Kidney (tissue), 14 donors: ENCODE data around the gene WWOX. TPM values are rescaled to one million over a fixed set of nuclear protein-coding genes. Genes with fewer than 3 reads are reported as not detected.

Source experiments
- DNase-seq, 5 donors: peaks; one replicate each; pipeline ENCODE4 v3.0.0-alpha.2; 2013 to 2020
- FAIRE-seq: peaks from 2 replicates; lab custom pipeline; 2012; peaks lifted over from hg19 to GRCh38; lab: Jason Lieb, UNC
- H3K27ac ChIP-seq, 2 donors: one replicate each; pipeline ENCODE4 v1.7.0; 2013; ENCODE audit warnings: low read depth in 2 of 2, low read length in 2 of 2, inconsistent platforms in 1 of 2
- H3K27me3 ChIP-seq: one replicate; pipeline ENCODE4 v1.7.1; 2013; ENCODE audit warnings: low read length, inconsistent platforms; ENCODE audit not compliant: control insufficient read depth, insufficient read depth
- H3K36me3 ChIP-seq, 3 donors: one replicate each; pipeline versions ENCODE4 v1.7.0 to v1.7.1; 2013; ENCODE audit warnings: low read length in 3 of 3, control low read depth in 1 of 3, inconsistent platforms in 1 of 3; ENCODE audit not compliant: insufficient read depth in 3 of 3, control insufficient read depth in 2 of 3
- H3K4me1 ChIP-seq, 3 donors: one replicate each; pipeline versions ENCODE4 v1.7.0 to v1.7.1; 2013; ENCODE audit warnings: low read length in 3 of 3, inconsistent platforms in 1 of 3, low read depth in 1 of 3; ENCODE audit not compliant: control insufficient read depth in 2 of 3, insufficient read depth in 2 of 3
- H3K4me3 ChIP-seq, 3 donors: one replicate each; pipeline versions ENCODE4 v1.7.0 to v1.8.1; 2013; ENCODE audit warnings: low read length in 3 of 3, control low read depth in 1 of 3, inconsistent platforms in 1 of 3
- H3K9ac ChIP-seq, 3 donors: one replicate each; pipeline versions ENCODE4 v1.7.0 to v1.7.1; 2013; ENCODE audit warnings: low read length in 3 of 3, control low read depth in 1 of 3, inconsistent platforms in 1 of 3
- H3K9me3 ChIP-seq, 3 donors: one replicate each; pipeline versions ENCODE4 v1.7.0 to v1.7.1; 2013; ENCODE audit warnings: low read length in 3 of 3, control low read depth in 1 of 3, inconsistent platforms in 1 of 3; ENCODE audit not compliant: control insufficient read depth in 2 of 3, insufficient read depth in 1 of 3
- intact Hi-C: fragments of 100-400 bp; cut with DNase I; formaldehyde crosslinking; loops from one replicate; pipeline ENCODE4 v1.11.1; 2022
- polyA plus RNA-seq: library from polyadenylated mRNA; stranded (reverse); fragments of 350-450 nt; fragmentation: Illumina TruSeq; extraction: RNeasy Lipid Tissue Mini Kit (QIAGEN cat#74804); gene quantifications from one replicate; pipeline ENCODE4 v1.2.3, GENCODE V29; 2014; ENCODE audit warnings: low read depth, low replicate concordance; ENCODE audit not compliant: insufficient read depth
- total RNA-seq: library from RNA; stranded (reverse); fragmentation: NEBNext Ultra II Directional; extraction: Animal tissue kit (Norgen Biotek cat#: 25700); gene quantifications from one replicate; pipeline ENCODE4 v1.2.1, GENCODE V29; 2021
- TF ChIP-seq, protein P1 (sequence below): IDR thresholded peaks from 3 replicates; pipeline ENCODE4 v1.5.1; 2012; ENCODE audit warnings: mild to moderate bottlenecking, moderate library complexity, borderline replicate concordance; ENCODE audit not compliant: insufficient read depth; ENCODE audit errors: extremely low read depth
- donor health status: control.
- donor health status: control.
- donor health status: control.
- donor health status: control.
- donor health status: control.
- donor health status: DM: yes; HTN: yes; CAD: no.
- donor health status: Normal renal cell carcinoma (clear cell type).

WWOX gene
- total and polyA plus RNA-seq, 2 donors from 2014 or later: 22.5 to 30.3 TPM

DNA sequence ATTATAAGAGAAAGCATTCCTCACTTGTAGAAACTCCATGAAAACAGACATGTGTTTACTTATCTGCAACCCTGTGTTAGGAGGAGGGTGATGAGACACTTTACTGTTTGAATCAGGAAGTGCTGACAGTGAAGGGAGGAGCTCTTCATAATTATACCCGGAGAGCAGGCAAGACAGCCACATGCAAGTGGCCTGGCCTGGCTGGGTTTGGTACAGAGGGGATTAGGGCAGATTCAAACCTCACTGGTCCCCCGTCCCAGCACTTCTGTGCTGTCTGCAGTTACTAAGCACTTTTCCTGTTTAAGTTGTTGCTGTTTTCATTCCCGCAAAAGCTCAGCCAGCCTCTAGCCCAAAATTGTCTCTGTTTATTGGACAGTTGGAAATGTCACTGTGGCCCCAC is 78.5 kb downstream of the WWOX start:
- Histone ChIP-seq H3K27me3 (no peaks in the 10 kb centered on the region), H3K9me3 (no peaks in the 10 kb centered on the region), H3K36me3 (no peaks in the 10 kb centered on the region), H3K27ac (no peak overlapping the region), H3K4me1 (no peaks in the 10 kb centered on the region), H3K4me3 (no peak overlapping the region), H3K9ac (no peak overlapping the region)
- FAIRE-seq: no peak
- intact Hi-C loops: no loop called here
- peak in 1 of 5 donors; percentile 21 for DNase-seq
- TF ChIP-seq, protein P1, sequence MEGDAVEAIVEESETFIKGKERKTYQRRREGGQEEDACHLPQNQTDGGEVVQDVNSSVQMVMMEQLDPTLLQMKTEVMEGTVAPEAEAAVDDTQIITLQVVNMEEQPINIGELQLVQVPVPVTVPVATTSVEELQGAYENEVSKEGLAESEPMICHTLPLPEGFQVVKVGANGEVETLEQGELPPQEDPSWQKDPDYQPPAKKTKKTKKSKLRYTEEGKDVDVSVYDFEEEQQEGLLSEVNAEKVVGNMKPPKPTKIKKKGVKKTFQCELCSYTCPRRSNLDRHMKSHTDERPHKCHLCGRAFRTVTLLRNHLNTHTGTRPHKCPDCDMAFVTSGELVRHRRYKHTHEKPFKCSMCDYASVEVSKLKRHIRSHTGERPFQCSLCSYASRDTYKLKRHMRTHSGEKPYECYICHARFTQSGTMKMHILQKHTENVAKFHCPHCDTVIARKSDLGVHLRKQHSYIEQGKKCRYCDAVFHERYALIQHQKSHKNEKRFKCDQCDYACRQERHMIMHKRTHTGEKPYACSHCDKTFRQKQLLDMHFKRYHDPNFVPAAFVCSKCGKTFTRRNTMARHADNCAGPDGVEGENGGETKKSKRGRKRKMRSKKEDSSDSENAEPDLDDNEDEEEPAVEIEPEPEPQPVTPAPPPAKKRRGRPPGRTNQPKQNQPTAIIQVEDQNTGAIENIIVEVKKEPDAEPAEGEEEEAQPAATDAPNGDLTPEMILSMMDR: no peak

GRCh38 chr16:78179666-78180065 is 80.2 kb downstream of the WWOX start:
- no peak overlapping the region for H3K27ac ChIP-seq
- no peaks in the 10 kb centered on the region for H3K9me3 ChIP-seq
- no peaks in the 10 kb centered on the region for H3K36me3 ChIP-seq
- intact Hi-C loops: no loop called here
- H3K9ac ChIP-seq: no peak overlapping the region
- DNase-seq: no peak
- FAIRE-seq: no peak
- no peaks in the 10 kb centered on the region for H3K4me1 ChIP-seq
- H3K4me3 ChIP-seq: no peak overlapping the region
- TF ChIP-seq, protein P1: no peak
- H3K27me3 ChIP-seq: no peaks in the 10 kb centered on the region

DNA sequence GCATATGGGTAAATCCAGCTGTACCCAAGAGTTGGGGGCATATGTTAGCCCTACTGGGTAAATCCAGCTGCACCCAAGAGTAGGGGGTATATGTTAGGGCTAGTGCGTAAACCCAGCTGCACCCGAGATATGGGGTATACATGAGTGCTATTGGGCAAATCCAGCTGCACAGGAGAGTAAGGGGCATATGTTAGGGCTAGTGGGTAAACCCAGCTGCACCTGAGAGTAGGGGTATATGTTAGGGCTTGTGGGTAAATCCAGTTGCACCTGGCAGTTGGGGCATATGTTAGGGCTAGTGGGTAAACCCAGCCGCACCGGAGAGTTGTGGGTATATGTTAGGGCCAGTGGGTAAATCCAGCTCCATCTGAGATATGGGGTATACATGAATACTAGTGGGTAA is 80.9 kb downstream of the WWOX start:
- no peaks in the 10 kb centered on the region for H3K36me3 ChIP-seq
- no peak for DNase-seq
- FAIRE-seq: no peak
- TF ChIP-seq, protein P1: no peak
- H3K9ac ChIP-seq: no peak overlapping the region
- intact Hi-C loops: no loop called here
- no peaks in the 10 kb centered on the region for H3K27me3 ChIP-seq
- H3K4me3 ChIP-seq: no peak overlapping the region
- no peaks in the 10 kb centered on the region for H3K9me3 ChIP-seq
- H3K27ac ChIP-seq: no peak overlapping the region
- no peaks in the 10 kb centered on the region for H3K4me1 ChIP-seq
